ENCODE results near the gene BTBD2.

BTBD2 gene

GRCh38 chr19:2044709-2045500 is 29.4 kb upstream of the BTBD2 start:
- peaks cover 17% of the 10 kb centered on the region; the same call in 1 of the 2 replicates for H3K36me3 ChIP-seq (ENCODE audit: insufficient read depth, low read length)
- H4K20me1 ChIP-seq (ENCODE audit: insufficient read depth, low read length, poor library complexity, severe bottlenecking): peaks cover 58% of the 10 kb centered on the region
- peaks cover 72% of the 10 kb centered on the region for H3K79me2 ChIP-seq (ENCODE audit: insufficient read depth, low read length)
- H3K27me3 ChIP-seq (ENCODE audit: insufficient read depth, low read length, poor library complexity, severe bottlenecking): no peaks in the 10 kb centered on the region
- H3K4me2 ChIP-seq (ENCODE audit: low read depth, low read length, poor library complexity, severe bottlenecking): no peak overlapping the region
- no peak overlapping the region for H2AFZ ChIP-seq (ENCODE audit: low read length)
- TF ChIP-seq CTCF (conservative IDR thresholded peaks at IDR 0.05; ENCODE audit: low read length) (no peak), EZH2phosphoT487 (IDR thresholded peaks at IDR 0.05; ENCODE audit: borderline replicate concordance) (no peak)
- no peak overlapping the region for H3K9ac ChIP-seq (ENCODE audit: low read depth, low read length, poor library complexity, severe bottlenecking)
- H3K9me3 ChIP-seq (ENCODE audit: insufficient read depth, low read depth, low read length): no peaks in the 10 kb centered on the region
- no peaks in the 10 kb centered on the region for H3K9me2 ChIP-seq (replicated peaks; ENCODE audit: low read depth, low read length)
- H3K4me3 ChIP-seq (ENCODE audit: low read length, poor library complexity, severe bottlenecking): no peak overlapping the region
- H3K4me1 ChIP-seq (ENCODE audit: insufficient read depth, low read length, poor library complexity, severe bottlenecking): peaks cover 52% of the 10 kb centered on the region
- H3F3A ChIP-seq (ENCODE audit: low read depth): 0 out of 2 replicates have a peak, but pooled peaks cover 2% of the 10 kb centered on the region

GRCh38 chr19:2043961-2044708 is 28.6 kb upstream of the BTBD2 start:
- TF ChIP-seq EZH2phosphoT487 (IDR thresholded peaks at IDR 0.05; ENCODE audit: borderline replicate concordance) (no peak), CTCF (conservative IDR thresholded peaks at IDR 0.05; ENCODE audit: low read length) (peak; percentile 14; the same call in 1 of the 2 replicates)
- Histone ChIP-seq H3K4me2 (ENCODE audit: low read depth, low read length, poor library complexity, severe bottlenecking) (no peak overlapping the region), H2AFZ (ENCODE audit: low read length) (no peak overlapping the region), H3K4me1 (ENCODE audit: insufficient read depth, low read length, poor library complexity, severe bottlenecking) (peaks cover 46% of the 10 kb centered on the region), H4K20me1 (ENCODE audit: insufficient read depth, low read length, poor library complexity, severe bottlenecking) (peaks cover 53% of the 10 kb centered on the region), H3K27me3 (ENCODE audit: insufficient read depth, low read length, poor library complexity, severe bottlenecking) (no peaks in the 10 kb centered on the region), H3K9me3 (ENCODE audit: insufficient read depth, low read depth, low read length) (no peaks in the 10 kb centered on the region), H3K36me3 (ENCODE audit: insufficient read depth, low read length) (peaks cover 20% of the 10 kb centered on the region; the same call in 1 of the 2 replicates), H3K9ac (ENCODE audit: low read depth, low read length, poor library complexity, severe bottlenecking) (no peak overlapping the region), H3K9me2 (replicated peaks; ENCODE audit: low read depth, low read length) (no peaks in the 10 kb centered on the region), H3K79me2 (ENCODE audit: insufficient read depth, low read length) (peaks cover 64% of the 10 kb centered on the region), H3F3A (ENCODE audit: low read depth) (0 out of 2 replicates have a peak, but pooled peaks cover 2% of the 10 kb centered on the region), H3K4me3 (ENCODE audit: low read length, poor library complexity, severe bottlenecking) (no peak overlapping the region)

GRCh38 chr19:2043251-2043641 is 27.7 kb upstream of the BTBD2 start:
- peaks cover 45% of the 10 kb centered on the region for H4K20me1 ChIP-seq (ENCODE audit: insufficient read depth, low read length, poor library complexity, severe bottlenecking)
- peaks cover 20% of the 10 kb centered on the region; the same call in 1 of the 2 replicates for H3K36me3 ChIP-seq (ENCODE audit: insufficient read depth, low read length)
- peak overlapping the region; percentile 76 for H3K4me2 ChIP-seq (ENCODE audit: low read depth, low read length, poor library complexity, severe bottlenecking)
- no peaks in the 10 kb centered on the region for H3K9me2 ChIP-seq (replicated peaks; ENCODE audit: low read depth, low read length)
- TF ChIP-seq CTCF (conservative IDR thresholded peaks at IDR 0.05; ENCODE audit: low read length) (no peak), EZH2phosphoT487 (IDR thresholded peaks at IDR 0.05; ENCODE audit: borderline replicate concordance) (no peak)
- H3K27me3 ChIP-seq (ENCODE audit: insufficient read depth, low read length, poor library complexity, severe bottlenecking): no peaks in the 10 kb centered on the region
- H2AFZ ChIP-seq (ENCODE audit: low read length): no peak overlapping the region
- H3K79me2 ChIP-seq (ENCODE audit: insufficient read depth, low read length): peaks cover 55% of the 10 kb centered on the region; the same call in 1 of the 2 replicates
- H3F3A ChIP-seq (ENCODE audit: low read depth): 0 out of 2 replicates have a peak, but pooled peaks cover 2% of the 10 kb centered on the region
- peak overlapping the region; percentile 73 for H3K4me3 ChIP-seq (ENCODE audit: low read length, poor library complexity, severe bottlenecking)
- H3K4me1 ChIP-seq (ENCODE audit: insufficient read depth, low read length, poor library complexity, severe bottlenecking): peaks cover 37% of the 10 kb centered on the region
- H3K9me3 ChIP-seq (ENCODE audit: insufficient read depth, low read depth, low read length): no peaks in the 10 kb centered on the region
- peak overlapping the region; percentile 69 for H3K9ac ChIP-seq (ENCODE audit: low read depth, low read length, poor library complexity, severe bottlenecking)

All from Loucy (cell line).